HG03103 (cell line): ENCODE results near the gene OGDH.
"Not testable (repeated sequence)": the region's sequence is repeated elsewhere in the genome, so short reads cannot be mapped to it uniquely, and the experiment has no call there.

Experiments used
- ATAC-seq: cut with Tn5 transposase; IDR thresholded peaks from one replicate; pipeline ENCODE4 v1.9.1; 2021; ENCODE audit warnings: low read depth; ENCODE audit not compliant: unreplicated experiment

The OGDH gene

DNA sequence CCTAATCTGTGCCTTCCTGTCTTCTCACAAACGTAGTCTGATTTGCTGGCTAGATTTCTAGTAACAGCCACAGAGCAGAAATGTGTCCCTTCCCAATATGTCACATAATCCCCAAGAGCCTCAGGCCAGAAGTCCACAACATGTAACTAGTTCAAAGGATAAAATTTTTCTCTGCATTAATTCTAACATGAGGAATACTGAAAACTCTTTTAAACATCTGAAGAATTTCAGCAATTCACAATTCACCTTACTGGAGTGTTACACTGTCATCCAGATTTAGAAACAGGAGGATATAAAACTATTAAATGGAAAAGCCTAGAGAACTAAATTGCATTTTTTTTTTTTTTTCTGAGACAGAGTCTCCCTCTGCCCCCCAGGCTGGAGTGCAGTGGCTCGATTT is 30.2 kb upstream of the OGDH start:
- ATAC-seq, result no peak

DNA sequence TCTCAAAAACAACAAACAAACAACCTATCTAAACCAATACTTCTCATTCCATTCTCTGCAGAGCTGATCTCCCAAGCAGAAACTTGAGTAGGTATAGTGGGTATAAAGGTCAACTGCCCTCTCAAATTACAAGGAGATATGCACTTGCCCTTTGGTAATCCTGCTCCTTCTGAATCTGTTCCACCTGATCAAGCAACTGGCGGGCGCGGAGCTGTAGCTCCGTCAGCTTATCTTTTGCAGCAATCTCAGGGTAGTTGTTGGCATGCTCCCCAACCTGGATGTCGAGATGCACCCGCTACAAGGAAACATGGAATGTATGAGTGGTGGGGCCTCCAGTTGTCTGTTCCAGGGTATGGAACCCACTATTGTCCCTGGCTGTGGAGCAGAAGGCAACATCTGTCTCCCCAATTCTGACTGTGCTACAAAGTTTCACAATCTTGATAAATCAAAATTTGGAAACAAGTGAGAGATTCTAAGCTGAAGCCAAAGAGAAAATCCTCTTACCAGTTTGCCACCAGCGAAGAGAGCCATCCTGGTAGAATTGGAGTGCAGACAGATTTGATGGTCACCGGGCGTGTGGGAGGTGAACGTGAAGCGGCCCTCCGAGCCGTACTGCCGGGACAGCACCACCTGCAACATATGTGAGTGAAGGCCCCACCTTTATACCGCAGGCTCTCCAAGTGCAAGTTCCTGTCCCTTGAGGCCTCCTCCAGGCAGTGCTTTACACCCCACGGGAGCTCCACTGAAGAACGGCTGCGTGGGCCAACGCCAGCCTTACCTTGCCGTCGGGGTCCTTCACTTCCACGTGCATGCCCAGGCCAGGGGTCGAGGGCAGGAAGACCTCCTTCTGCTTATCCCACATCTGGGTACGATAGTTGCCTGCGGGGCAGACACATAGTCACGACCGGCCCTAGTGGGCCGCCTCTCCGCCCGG is 25.2 kb upstream of the OGDH start:
- peak; percentile 34 for ATAC-seq

GRCh38 chr7:44581879-44582603 is 24.4 kb upstream of the OGDH start, which contains the start of gene TMED4:
Gene TMED4, minus strand, starts transcription at chr7:44582231. Its CDS starts 25 bp downstream, at chr7:44582206.
- ATAC-seq, result peak; percentile 80

- ATAC-seq, result no peak
Observed at GRCh38 chr7:44583146-44583865, 23.1 kb upstream of the OGDH start.

- ATAC-seq, result no peak
Observed at GRCh38 chr7:44587843-44588711, 18.4 kb upstream of the OGDH start.

GRCh38 chr7:44590910-44591309 is 15.5 kb upstream of the OGDH start:
- ATAC-seq, result no peak

- ATAC-seq, result no peak
Observed at GRCh38 chr7:44595934-44596635, 10.3 kb upstream of the OGDH start.

DNA sequence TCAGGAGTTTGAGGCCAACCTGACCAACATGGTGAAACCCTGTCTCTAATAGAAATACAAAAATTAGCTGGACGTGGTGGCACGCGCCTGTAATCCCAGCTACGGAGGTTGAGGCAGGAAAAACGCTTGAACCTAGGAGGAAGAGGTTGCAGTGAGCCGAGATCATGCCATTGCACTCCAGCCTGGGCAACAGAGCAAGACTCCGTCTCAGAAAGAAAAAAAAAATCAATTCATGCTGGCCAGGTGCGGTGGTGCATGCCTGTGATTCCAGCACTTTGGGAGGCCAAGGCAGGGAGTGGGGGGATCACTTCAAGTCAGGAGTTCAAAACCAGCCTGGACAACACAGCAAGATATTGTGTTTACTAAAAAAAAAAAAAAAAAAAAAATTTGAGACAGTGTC is 9.2 kb upstream of the OGDH start:
- not testable (repeated sequence) for ATAC-seq

DNA sequence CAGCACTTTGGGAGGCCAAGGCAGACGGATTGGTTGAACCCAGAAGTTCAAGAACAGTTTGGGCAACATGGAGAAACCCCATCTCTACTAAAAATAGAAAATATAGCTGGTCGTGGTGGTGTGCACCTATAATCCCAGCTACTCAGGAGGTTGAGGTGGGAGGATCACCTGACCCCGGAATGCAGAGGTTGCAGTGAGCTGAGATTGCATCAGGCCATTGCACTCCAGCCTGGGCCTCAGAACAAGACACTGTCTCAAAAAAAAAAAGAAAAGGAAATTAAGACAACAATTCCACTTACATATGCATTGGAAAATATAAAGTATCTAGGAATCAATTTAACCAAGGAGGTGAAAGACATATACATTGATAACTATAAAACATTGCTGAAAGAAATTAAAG is 7.2 kb upstream of the OGDH start:
- no peak for ATAC-seq

- ATAC-seq, result no peak
Observed at GRCh38 chr7:44602576-44602910, 3.9 kb upstream of the OGDH start.

GRCh38 chr7:44603193-44603592 is 3.2 kb upstream of the OGDH start:
- ATAC-seq, result no peak

DNA sequence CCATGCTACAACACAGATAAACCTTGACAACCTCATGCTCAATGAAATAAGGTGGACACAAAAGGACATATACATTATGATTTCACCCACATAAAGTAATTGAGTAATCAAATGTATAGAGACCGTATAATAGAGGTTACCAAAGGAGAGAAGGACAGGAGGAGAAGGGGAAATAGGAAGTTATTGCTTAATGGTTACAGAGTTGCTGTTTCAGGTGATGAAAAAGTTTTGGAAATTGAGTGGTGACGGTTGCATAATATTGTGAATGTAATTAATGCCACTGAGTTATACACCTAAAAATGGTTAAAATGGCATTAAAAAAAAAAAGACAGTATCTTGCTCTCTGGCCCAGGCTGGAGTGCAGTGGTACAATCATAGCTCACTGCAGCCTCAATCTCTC is 1.5 kb upstream of the OGDH start:
- no peak for ATAC-seq

DNA sequence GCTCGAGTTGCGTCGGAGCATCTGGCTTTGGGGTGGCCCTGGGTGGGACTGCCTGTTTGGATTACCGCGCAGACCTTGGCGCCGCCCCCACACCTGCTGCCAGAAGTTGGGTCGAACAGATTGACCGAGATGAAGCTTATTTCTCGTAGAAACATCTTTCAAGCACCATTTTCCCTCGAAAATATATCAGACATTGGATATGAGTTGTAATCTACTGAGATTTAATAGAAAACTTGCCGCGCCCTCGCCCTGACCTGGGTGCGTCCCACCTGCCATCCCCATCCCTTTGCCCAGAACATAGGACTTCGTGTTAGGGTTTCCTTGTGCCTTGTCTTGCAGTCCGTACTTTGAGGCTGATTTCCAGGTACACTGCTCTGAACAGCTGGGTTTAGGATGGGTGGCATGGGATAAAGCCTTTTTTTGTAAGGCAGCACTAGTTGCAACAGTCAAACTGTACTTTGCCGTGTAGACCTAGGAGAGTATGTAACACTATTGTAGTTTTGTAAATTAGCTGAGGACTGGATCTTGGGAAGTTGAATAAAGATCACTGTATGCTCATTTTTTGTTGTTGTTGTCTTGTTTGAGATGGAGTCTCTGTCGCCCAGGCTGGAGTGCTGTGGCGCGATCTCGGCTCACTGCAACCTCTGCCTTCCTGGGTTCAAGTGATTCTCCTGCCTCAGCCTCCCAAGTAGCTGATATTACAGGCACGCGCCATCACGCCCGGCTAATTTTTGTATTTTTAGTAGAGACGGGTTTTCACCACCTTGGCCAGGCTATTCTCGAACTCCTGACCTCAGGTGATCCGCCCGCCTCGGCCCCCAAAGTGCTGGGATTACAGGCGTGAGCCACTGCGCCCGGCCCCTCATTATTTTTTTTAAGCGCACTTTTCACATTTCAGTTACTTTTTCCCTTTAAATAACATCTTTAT is 978 bp downstream of the OGDH start:
- ATAC-seq, result no peak

GRCh38 chr7:44608916-44609648 is 2.7 kb downstream of the OGDH start:
- ATAC-seq, result no peak

GRCh38 chr7:44609829-44610228 is 3.4 kb downstream of the OGDH start:
- ATAC-seq, result no peak

- ATAC-seq, result no peak
Observed at GRCh38 chr7:44615149-44615611, 8.8 kb downstream of the OGDH start.

DNA sequence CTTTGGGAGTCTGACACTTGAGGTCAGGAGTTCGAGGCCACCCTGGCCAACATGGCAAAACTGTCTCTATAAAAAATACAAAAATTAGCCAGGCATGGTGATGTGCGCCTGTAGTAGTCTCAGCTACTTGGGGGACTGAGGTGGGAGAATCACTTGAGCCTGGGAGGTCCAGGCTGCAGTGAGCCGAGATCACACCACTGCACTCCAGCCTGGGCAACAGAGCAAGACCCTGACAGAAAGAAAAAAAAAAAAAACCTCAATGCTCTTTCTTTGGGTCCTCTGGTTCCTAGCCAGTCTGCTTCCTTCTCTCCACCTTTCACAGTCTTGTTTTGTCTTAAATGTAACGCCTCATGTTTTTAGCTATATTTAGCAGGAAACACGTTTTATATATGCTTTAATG is 9.4 kb downstream of the OGDH start:
- ATAC-seq, result no peak

DNA sequence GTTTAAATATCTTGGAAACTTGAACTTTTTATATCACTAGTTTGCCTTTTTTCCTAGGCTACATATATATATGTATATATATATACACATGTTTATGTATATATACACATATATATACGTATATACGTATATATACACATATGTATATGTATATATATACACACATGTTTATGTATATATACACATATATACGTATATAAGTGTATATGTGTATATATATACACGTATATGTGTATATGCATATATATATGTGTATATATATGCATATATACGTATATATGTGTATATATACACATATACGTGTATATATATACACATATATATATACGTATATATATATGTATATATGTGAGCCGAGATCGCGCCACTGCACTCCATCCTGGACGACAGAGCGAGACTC is 10.1 kb downstream of the OGDH start:
- no peak for ATAC-seq
